ENCODE results near the gene OAS2.

Gene OAS2

GRCh38 chr12:113060336-113060960 is 82.1 kb downstream of the OAS2 start:
- DNase-seq = no peak

GRCh38 chr12:113061061-113061694 is 82.9 kb downstream of the OAS2 start:
- DNase-seq = no peak

All from DMS79 (cell line).